HG03095 (cell line): Measurements from ENCODE around the gene TUBA4A.
"Not testable (repeated sequence)": the region's sequence is repeated elsewhere in the genome, so short reads cannot be mapped to it uniquely, and the experiment has no call there.

Experiments
- ATAC-seq: cut with Tn5 transposase; IDR thresholded peaks from one replicate; pipeline ENCODE4 v1.9.1; 2021; ENCODE audit warnings: moderate library complexity; ENCODE audit not compliant: unreplicated experiment

Gene TUBA4A

GRCh38 chr2:219214141-219214540, 39.6 kb downstream of the TUBA4A start:
- ATAC-seq = no peak

DNA sequence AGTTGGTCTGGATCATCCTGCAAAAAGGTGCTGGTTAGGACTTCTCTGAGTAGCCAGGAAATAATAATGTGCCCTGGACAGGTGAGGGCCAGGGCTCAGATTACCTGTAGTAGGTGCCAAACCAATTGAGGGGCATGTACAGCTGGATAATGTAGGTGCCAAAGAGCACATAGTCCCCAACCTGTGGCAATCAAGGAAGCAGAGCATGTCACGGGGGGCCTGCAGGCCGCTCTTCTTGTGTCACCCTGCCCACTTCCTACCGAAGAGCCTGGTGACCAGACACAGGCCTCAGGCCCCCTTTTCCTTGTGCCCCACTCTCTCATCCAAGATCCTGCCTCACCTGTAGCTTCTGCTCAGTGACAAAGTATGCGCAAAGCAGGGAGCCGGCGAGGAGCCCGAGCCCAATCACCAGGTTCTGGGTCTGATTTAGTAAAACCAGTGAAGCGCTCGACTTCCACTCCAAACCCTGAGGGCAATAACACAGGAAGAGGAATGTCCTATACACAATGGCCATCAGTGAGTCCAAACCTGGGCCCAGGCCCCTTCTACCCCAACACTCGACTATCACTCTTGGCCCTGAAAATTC, 40.1 kb downstream of the TUBA4A start:
- no peak for ATAC-seq

- ATAC-seq = no peak
Observed at GRCh38 chr2:219213026-219213415, 40.7 kb downstream of the TUBA4A start.

DNA sequence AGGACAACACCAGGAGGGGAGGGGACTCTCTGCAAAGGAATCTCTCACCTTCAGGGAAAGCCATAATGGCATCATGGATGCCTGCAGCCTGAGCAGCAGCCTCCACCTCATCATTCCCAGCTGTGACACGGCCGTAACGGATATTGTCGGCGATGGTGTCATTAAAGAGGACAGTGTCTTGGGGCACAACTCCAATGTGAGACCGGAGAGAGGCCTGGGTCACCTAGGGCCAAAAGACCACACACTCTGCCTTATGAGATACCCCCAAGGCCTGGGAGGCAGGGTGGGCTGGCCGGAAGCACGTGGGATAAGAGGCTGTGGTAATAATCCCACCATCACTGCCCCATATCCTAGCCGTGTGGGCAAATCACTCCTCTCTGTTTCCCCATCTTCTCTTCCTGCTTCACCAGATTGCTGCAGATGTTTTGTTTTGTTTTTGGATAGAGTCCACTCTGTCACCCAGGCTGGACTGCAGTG, 42.8 kb downstream of the TUBA4A start:
- ATAC-seq = no peak

GRCh38 chr2:219210196-219210885, 43.4 kb downstream of the TUBA4A start:
- ATAC-seq = no peak

DNA sequence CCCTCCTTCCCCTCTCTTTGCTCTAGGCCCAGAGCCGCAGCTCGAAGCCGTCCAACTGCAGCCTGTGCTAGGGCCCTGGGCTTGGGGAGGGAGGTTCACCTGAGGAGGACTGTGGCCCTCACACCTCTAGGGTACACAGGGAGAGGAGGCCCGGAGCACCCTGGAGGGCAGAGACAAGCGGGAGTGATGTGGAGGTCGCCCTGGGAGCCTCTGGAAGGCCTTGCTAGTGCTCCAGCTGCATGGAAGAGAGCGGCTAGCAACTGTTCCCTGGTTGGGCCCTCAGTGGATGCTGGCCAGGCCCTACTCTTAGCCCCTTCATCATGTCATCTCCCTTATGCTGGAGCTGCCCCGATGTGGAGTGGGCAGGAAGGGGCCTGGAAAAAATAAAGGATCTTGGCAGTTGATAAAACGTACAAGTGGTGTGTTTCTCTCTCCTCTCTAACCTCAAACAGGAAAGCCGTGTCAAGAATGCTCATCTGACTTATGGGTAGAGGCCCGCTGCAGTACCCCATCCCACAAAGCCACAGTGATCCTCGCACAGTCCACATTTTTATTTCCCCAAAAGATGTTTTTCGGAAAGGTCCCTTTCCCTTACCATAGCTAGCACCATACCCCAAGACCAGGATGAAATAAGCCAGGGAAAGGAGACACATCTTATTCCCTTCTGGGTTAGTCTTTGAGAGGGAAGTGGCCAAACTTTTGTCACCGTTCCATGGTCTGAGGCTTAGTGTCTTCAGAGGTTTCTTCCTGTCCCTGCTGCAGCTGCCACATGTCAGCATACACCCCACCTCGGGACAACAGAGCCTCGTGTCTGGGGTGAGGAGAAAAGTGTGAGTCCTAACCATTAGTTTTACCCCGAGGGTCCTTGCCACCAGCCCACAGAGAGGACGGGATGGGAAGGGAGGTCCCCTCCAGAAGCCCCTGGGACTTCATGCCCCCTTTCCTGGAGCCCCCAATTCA, 44.2 kb downstream of the TUBA4A start:
- no peak for ATAC-seq

DNA sequence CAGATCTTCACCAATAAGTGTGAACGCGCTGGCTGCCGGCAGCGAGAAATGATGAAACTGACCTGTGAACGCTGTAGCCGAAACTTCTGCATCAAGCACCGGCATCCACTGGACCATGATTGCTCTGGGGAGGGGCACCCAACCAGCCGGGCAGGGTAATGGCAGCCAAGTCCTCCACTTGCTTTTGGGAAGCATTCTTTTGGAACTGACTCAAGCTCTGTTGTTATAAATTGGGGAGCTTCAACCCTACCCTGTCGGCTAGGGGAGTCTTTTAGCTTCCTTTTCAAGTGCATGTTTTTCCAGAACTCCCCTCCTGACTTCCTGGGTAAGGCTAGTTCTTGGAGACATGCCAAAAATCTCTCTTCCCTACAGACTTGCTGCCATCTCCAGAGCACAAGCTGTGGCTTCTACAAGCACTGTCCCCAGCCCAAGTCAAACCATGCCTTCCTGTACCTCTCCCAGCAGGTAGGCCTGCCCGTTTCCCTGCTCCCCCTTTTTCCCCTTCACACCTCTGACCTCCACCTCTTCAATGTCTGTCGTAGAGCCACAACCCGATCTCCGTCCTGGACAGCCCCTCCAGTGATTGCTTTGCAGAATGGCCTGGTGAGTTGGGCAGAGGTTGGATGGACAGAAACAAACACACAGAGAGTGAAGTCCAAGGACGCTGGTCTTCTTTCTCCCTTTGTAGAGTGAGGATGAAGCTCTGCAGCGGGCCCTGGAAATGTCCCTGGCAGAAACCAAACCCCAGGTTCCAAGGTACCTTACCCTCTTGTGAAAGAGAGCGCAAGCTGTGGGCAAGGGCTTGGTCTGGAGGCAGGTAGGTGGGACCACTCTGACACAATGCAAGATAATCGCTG, 45.6 kb downstream of the TUBA4A start:
- no peak for ATAC-seq

DNA sequence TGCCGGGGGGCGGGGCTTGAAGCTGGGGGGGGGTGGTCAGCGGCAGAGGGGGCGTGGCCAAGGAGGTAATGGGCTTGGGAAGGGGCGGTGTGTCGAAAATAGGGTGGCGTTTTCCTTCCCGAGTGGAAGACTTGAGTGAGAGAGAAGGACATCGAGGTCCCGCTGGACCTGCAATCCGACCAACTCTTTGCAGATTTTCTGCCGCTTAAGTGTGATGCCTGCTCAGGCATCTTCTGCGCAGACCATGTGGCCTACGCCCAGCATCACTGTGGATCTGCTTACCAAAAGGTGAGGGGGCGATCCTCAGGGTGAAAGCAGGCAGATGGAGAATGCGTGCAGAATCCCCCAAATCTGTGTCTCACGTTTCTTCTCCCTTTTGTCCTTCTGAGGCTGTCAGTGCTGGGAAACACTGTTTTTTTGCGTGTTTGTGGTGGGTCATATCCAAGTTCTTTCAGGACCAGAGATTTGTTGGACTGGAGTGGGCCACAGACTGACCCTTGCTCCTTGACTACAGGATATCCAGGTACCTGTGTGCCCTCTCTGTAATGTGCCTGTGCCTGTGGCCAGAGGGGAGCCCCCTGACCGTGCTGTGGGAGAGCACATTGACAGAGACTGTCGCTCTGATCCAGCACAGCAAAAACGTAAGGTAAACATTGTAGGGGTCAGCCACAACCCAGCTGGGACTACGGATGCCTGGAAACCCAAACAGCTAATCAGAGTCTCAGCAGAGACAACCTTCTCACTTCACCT, 46.4 kb downstream of the TUBA4A start:
- ATAC-seq = no peak

GRCh38 chr2:219206328-219207133, 47.2 kb downstream of the TUBA4A start, which contains the start of gene ZFAND2B:
Gene ZFAND2B (plus strand): TSS chr2:219206782. CDS start chr2:219206988, 206 bp downstream.
- ATAC-seq = peak; percentile 96

- peak; percentile 16 for ATAC-seq
Observed at GRCh38 chr2:219205981-219206327, 47.8 kb downstream of the TUBA4A start.

DNA sequence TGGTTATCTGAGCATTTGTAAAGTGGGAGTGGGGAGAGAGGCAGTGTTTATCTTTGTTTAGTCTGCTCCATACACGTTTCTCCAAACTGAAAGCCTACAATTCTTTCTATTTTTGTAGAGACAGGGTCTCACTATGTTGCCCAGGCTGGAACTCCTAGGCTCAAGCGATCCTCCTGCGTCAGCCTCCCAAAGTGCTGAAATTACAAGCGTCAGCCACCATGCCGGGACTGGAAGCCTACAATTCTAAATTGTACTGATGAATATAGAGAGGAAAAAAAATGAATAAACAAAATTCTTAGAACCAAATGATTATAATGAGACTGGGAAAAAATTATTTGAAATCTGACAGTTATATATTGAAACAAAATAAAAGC, 48.6 kb downstream of the TUBA4A start:
- ATAC-seq = no peak

- no peak for ATAC-seq
Observed at GRCh38 chr2:219204425-219205164, 49.1 kb downstream of the TUBA4A start.

GRCh38 chr2:219201331-219201730, 52.4 kb downstream of the TUBA4A start:
- ATAC-seq = not testable (repeated sequence)

DNA sequence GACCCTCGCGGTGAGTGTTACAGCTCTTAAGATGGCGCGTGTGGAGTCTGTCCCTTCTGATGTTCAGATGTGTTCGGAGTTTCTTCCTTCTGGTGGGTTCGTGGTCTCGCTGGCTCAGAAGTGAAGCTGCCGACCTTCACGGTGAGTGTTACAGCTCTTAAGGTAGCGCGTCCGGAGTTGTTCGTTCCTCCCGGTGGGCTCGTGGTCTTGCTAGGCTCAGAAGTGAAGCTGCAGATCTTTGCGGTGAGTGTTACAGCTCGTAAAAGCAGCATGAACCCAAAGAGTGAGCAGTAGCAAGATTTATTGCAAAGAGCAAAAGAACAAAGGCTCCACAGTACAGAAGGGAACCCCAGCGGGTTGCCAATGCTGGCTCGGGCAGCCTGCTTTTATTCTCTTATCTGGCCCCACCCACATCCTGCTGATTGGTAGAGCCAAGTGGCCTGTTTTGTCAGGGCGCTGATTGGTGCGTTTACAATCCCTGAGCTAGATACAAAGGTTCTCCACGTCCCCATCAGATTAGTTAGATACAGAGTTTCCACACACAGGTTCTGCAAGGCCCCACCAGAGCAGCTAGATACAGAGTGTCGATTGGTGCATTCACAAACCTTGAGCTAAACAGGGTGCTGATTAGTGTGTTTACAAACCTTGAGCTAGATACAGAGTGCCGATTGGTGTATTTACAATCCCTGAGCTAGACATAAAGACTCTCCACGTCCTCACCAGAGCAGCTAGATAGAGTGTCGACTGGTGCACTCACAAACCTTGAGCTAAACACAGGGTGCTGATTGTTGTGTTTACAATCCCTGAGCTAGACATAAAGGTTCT, 53.0 kb downstream of the TUBA4A start:
- ATAC-seq = not testable (repeated sequence)
